GM19025 (cell line): ENCODE results near the gene KCTD17.
"Not testable (repeated sequence)": the region's sequence is repeated elsewhere in the genome, so short reads cannot be mapped to it uniquely, and the experiment has no call there.

Experiments used
- ATAC-seq: cut with Tn5 transposase; IDR thresholded peaks from one replicate; pipeline ENCODE4 v1.9.1; 2021; ENCODE audit warnings: mild to moderate bottlenecking, low read depth, moderate library complexity; ENCODE audit not compliant: unreplicated experiment

Gene KCTD17

DNA sequence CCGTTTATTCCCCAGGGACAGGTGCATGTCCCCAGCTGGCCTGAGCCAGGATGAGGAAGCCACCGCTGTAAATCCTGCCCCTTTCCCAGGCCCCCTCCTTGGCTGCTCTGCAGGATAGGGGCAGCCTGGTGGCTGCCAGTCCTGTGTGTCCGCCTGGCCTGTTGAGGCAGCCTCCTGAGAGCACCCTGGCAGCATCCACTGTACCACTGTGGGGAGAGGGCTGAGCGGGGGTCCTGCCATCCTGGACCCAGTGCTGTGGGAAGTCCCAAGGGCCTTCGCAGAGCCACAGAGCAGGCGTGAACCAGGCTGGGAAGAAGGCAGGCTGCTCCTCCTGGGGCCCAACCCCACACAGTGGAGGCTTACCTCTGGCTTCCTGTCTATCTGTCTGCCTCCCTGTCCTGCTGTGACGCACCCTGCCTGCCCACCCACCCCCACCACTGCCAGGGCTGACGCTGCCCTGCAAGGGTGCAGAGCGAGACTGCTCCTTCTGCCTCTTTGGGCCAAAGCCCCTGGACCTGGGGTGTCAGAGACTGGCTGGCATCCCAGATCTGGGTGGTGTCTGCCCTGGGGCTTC, 8.4 kb downstream of the KCTD17 start:
- no peak for ATAC-seq

DNA sequence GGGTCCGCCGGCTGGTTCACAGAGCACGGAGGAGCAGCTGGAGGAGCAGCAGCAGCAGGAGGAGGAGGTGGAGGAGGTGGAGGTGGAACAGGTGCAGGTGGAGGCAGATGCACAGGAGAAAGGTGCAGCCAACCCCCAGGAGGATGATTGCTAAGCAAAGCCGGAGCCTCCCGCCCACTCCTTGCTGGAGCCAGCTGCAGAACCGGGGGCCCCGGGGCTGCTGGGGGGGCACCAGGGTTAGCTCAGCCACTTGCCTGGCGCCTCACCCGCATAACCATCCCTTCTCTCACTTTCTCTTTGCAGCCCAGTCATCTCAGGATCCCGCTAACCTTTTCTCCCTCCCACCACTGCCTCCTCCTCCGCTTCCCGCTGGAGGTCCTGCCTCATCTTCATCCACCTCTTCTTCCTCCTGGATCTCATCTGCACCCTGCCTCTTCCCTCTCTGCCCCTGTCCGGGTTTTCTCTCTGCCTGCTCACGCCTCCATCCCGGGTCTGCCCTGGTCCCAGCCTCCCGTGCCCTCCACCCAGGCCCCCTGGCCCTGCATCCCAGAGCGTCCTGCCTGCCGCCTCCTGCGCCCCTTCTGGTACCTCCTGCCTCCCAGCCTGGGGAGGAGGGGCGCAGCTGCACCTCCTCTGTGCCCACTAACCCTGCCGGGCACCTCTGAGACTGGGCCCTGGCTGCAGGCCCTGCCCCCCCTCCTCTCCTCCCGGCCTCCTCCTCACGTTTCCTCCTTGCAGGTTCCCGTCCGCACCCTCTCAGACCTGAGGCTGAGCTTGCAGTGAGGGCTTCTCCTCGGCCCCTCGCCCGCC, 9.5 kb downstream of the KCTD17 start:
- ATAC-seq: no peak

DNA sequence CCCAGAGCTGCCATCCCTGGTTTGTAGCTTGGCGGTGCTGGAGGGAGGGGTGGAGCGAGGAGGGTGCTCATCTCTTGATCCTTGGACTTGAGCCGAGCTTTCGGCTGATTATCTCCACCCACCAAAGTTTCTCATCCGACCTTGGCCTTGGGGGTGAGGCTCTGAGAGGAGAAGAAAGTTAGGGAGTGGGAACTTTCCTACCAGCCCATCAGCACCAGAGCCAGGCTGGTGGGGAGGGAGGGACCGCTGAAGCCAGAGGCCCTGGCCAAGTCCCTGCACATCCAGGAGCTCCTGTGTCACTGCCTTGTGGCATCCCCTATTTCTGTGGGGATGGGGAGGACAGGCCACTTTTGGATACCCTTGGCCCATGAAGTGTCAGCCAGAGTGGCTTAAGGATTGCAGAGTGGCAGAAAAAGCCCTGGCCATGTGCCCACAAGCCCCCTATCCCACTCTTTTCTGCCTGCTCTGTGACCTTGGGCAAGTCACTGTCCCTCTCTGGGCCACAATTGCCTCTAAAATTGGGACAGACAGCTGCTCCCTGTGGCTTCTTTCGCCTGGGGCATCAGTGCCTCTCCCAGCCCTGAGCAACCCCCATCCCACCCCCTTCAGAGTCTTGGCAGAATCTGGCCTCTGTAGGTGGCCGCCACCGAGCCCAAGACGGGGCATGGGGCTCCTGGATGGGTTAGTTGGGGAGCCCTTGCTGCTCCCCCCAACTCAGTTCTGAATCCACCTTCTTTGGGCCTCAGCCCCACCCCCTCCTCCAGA, 10.3 kb downstream of the KCTD17 start:
- no peak for ATAC-seq

DNA sequence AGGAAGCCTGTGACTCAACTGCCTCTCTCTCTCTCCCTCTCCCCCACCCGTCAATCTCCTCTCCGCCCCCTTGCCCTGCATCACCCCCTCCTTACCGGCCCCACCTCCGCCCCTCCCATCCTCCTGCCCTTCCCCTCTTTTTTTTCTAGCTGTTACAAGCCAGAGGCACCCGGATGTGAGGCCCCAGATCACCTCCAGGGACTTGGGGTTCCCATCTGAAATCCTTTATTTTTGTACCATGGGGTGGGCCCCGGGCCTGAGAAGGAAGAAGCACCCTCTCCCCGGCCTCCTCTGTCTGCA, 10.8 kb downstream of the KCTD17 start:
- no peak for ATAC-seq

DNA sequence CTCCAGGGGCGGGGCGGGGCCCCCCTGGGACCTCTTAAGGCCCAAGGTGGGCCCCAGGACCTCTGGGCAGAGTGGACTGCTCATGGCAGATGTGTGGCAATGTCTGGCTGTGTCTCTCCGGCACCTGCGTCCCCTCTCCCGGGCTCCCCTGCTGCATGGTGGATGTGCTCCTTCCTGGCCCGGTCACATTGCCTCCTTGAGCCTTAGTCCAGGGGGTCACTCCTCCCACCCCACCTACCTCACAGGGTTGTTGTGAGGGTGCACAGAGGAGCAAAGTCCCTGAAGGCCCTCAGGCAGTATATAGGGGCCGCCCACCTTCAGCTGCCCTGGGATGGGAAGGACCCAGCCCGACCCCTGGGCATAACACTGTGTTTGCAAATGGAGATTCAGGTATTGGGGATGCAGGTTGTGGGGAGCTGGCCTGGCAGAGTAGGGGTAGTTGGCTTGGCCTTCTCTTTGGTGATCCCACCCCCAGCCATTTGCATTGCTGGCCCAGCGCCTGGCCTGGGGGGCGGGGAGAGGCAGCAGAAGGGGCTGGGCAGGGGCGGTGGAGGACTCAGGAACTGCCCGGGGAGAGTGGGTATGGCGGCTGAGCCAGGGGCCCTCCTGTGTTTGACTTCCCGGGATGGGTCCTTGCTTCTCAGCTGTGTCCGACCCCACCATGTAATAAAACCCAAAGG, 11.3 kb downstream of the KCTD17 start:
- ATAC-seq: no peak

DNA sequence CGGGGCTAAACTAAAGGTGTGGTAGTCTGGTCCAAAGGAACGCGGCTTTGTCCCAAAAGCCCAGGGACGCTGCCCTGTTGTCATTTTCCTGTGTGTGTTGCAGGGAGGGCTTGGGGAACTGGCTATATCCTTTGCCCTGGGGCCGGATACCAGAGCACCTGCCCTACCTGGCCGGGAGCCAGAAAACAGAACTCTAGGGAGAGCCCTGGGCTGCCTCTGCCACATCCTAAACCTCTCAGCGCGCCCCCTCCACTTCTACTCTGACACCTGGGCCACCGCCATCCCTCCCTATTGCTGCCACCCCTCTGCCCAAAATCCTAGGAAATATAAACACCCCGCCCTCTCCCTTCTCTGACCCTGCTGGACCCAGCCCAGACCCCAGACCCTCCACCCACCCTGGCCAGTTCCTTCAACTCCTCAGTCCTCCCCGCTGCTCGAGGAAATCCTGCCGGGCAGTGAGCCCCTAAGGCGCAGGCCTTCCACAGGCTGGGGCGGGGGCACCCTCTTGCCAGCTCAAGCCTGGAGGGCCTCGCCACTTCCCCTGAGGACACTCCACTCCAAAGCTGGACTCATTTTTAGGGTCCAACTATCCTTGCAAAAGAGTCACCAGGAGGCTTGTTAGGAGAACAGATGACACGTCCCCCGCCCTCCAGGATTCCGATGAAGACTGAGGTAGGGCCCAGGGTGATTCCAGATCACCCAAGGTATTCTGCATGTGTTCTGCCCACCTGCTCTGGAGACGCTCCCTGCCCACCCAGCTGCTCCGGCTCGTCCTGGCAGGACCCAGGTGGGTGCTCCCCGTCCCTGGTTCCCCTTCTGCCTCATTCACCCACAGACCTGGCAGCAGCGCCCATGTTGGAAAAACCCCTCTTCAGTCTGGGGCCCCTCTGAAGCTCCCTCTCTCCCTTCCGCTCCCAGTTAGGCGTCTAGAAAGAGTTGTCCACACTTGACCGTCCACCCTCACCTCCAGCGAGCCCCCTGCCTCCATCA, 12.2 kb downstream of the KCTD17 start:
- no peak for ATAC-seq

DNA sequence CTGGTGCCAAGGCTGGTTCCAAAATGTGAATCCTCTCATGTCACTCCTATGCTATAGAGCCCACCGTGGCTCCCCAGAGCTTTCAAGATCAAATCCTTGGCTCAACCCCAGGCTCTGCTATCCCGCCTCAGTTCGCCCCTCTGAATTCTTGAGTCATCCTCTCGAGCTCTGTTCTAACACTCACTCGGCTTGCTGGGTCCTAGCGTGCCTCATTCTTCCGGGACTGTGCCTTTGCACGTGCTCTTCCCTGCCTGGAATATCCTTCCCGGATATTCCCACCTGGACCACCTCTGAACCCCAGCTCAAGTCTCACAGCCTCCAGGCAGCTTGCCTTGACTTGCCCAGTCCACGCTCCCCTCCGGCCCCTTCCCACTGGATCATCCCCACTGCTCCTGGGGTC, 13.0 kb downstream of the KCTD17 start:
- ATAC-seq: no peak

DNA sequence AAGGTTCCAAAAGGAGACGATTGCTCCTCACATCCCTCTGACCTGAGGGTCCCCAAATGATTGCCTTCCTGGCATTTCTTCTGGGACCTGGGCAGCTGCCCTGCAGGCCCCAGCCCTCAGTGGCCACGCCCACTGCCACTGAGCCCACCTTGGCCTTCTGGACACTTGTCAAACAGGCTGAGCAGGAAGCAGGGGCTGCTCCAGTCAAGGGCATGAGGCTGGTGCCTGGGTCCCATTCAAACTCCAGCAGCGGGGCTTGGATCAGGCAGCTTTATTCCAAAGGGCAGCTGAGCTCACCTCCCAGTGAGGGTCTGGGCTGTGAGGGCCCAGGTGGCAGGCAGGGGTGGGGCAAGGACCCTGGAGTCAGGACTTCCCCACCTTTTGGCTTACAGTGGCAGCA, 13.6 kb downstream of the KCTD17 start:
- no peak for ATAC-seq

DNA sequence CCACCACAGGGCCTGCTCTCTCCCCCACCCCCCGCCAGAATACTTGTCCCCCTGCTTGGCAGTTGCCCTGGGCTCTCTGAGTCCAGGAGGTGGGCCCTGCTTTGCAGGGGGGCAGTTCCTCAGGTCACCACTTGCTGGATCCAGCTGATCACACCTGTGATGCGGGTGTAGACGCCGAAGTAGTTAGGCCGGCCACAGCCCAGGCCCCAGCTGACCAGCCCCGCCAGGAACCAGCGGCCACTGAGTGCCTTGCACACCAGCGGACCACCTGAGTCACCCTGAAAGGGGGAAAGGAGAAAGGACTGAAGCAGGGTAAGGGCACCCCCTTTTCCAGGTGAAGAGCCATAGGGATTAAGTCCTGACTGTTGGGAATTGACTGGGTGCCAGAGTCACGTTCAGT, 14.4 kb downstream of the KCTD17 start:
- no peak for ATAC-seq

DNA sequence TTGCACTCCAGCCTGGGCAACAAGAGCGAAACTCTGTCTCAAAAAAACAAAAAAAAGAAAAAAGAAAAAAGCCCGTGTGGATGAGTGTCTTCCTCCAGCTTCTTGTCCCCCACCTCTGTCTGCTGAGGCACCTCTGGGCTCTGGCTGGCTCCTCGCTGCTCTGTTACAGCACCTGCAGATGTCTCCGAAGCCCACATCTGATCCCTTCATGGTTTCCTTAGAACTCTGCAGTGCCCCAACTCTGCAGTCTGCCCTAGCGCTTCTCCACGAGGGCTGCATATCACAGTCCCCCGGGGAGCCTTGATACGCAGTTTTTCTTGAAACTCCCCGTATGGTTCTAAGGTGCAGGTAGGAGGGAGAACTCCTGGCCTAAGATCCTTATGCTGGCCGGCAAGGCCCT, 15.9 kb downstream of the KCTD17 start:
- ATAC-seq: no peak

DNA sequence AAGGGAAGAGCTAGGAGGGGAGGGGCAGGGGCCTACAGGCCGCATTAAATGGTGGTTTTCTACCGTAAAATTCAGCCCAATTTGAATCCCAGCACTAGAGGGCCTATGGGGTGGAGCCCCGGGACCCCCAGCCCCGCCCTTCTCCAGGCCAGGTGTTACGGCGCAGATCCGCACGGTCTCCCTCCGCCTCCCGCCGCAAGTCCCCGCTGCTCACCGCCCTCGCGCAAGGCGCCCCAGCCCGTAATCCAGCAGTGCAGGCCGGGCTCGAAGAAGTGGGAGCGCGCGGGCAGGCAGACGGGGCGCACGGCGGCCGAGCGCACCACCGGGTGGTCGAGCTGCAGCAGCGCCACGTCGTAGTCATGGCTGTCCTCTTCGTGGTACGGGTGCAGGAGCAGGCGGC, 17.3 kb downstream of the KCTD17 start:
- no peak for ATAC-seq

DNA sequence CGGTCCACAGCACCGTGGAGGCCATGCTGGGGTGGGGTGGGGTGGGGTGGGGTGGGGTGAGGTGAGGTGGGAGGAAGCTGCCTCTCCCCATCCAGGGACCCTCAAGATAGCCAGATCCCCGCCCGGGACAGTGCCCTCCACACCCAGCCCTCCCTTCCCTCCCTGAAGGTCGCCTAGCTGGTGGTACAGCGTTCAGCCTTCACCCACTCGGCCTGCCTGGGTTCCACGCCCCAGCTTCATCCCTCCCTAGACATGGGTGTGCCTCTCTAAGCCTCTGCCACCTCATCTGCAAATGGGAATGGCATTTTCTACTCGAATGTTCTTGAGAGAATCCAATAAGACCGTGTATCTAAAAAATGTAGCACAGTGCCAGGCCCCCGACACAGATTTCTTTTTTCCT, 17.8 kb downstream of the KCTD17 start:
- ATAC-seq: no peak

DNA sequence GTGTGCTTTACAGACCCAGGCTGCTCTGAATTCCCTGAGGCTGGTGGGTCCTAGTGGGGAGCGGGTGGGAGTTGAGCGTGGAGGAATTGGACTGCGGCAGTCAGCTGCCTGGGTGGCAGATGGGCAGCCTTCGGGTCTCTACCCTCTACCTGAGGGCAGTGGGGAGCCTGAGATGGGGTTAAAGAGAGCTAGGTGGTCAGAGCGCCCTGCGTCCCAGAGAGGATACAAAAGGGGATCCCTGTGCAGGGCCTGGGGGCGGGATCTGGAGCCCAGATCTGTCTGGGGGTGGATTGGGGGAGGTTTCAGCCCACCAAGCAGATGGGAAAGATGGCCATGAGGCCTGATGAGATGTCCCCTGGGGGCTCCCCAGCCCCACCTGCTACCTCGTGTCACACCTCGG, 18.2 kb downstream of the KCTD17 start:
- no peak for ATAC-seq

DNA sequence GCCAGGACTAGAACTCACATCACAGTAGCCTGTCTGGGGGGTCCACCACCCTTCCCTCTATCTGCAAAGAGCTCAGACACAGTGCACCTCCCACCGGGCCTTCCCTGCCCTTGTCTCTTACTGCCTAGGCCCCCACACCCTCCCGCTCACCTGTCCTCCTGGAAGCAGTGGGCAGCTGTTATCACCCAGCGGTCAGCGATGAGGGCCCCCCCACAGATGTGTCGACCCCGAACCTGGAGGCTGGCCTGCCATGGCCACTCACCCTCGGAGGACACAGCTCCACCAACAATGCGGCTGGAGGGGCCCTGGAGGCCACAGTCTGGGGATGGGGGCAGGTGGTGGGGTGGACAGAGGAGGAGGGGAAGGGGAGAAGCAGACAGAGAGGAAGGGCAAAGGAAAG, 18.8 kb downstream of the KCTD17 start:
- ATAC-seq: no peak

DNA sequence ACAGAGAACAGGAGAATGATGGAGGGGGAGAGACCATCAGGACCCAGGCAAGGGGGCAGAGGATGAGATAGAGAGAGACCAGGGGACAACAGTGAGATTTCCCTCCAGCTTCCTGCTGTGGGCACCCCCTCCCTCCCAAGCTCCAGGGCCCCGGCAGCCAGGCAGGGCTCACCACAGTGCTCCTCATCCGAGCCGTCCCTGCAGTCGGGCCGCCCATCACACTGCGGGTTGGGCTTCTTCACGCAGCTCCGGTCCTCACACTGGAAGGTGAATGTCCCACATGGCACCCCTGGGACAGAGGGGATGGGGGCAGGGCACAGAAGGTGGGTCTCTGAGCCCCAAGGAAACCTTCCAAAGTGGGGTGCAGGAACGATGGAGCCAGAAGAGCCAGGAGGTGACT, 19.2 kb downstream of the KCTD17 start:
- no peak for ATAC-seq

DNA sequence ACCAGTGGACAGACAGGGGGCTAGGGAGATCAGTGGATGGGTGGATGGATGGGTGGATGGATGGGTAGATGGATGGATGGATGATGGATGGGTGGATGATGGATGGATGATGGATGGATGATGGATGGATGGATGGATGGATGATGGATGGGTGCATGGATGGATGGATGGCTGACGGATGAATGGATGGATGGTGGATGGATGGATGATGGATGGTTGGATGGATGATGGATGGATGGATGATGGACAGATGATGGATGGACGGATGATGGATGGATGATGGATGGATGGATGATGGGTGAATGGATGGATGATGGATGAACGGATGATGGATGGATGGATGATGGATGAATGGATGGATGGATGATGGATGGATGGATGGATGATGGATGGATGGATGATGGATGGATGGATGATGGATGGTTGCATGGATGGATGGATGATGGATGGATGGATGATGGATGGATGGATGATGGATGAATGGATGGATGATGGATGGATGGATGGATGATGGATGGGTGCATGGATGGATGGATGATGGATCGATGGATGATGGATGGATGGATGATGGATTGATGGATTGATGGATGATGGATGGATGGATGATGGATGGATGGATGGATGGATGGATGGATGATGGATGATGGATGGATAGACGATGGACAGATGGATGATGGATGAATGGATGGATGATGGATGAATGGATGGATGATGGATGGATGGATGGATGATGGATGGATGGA, 20.5 kb downstream of the KCTD17 start:
- not testable (repeated sequence) for ATAC-seq

DNA sequence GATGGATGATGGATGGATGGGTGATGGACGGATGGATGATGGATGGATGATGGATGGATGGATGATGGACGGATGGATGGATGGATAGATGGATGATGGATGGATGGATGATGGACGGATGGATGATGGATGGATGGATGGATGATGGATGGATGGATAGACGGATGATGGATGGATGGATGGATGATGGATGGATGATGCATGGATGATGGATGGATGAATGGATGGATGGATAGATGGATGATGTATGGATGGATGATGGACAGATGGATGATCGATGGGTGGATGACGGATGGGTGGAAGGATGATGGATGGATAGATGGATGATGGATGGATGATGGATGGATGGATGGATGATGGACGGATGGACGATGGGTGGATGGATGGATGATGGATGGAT, 21.1 kb downstream of the KCTD17 start:
- ATAC-seq: no peak

DNA sequence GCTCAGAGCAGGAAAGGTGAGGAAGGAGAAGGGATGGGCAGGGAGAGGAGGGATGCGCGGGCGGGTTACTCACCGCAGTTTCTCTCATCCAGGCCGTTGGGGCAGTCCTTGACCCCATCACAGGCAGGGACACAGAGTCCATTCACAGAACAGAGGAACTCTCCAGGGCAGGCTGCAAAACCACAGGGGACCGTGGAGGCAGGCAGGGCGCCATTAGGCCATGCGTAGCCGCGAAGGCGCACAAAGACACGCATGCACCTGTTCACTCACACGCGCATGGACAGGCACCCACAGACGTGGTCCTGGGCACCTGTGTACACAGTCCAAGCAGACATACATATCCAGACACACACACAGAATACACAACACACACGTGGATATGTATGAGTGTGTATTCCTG, 23.0 kb downstream of the KCTD17 start:
- ATAC-seq: no peak

DNA sequence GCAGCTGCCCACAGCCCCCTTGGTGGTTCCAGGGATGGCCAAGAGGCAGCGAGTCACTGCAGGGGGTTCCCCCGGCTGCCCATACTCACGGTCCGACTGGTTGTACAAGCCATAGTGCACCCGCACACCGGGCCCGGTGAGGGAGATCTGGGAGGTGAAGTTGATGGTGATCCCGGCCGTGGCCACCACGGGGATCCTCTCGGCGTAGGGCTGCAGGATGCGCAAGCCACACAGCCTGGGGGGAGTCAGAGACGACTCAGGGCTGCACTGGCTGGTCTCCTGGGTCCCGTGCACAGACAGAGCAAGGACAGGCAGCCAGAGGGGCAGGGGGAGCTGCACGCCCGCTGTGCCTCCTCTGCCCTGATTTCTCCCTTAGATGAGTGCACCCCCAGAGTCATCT, 23.5 kb downstream of the KCTD17 start:
- no peak for ATAC-seq
